Activated CD8-positive, alpha-beta T cell treated with anti-CD3 and anti-CD28 coated beads, Interleukin-2, amount 10 ng/mL, durations not matched to agents 7 days and 5 days (primary cell): ENCODE measurements around the gene RPLP2. TPM values are rescaled to one million over a fixed set of nuclear protein-coding genes. Genes with fewer than 3 reads are reported as not detected.
A peak's percentile ranks its signal among the peaks of the same experiment; 100 is the strongest.

ENCODE experiments used
- ATAC-seq: fragments of 150-1000 bp; cut with Tn5 transposase; one replicate; pipeline ENCODE4 v1.10.0; 2021; ENCODE audit warnings: moderate library complexity
- CTCF ChIA-PET: fragments of 350-600 bp; sonication (Branson Sonifier 250); formaldehyde crosslinking; loops from one replicate; lab custom pipeline; 2021; ENCODE audit warnings: antibody characterized with exemption; lab: Charles Lee
- POLR2A ChIA-PET: fragments of 350-600 bp; sonication (Branson Sonifier 250); formaldehyde crosslinking; loops from one replicate; lab custom pipeline; 2021; ENCODE audit warnings: antibody characterized with exemption; lab: Charles Lee
- DNase-seq: peaks from one replicate; pipeline ENCODE4 v3.0.0-alpha.2; 2020
- H3K27ac Mint-ChIP-seq: one replicate; pipeline ENCODE4 v1.8.0; 2021; ENCODE audit warnings: mild to moderate bottlenecking, mixed read lengths
- H3K27me3 Mint-ChIP-seq: one replicate; pipeline ENCODE4 v1.8.0; 2021; ENCODE audit warnings: low read depth, mixed read lengths
- H3K36me3 Mint-ChIP-seq: one replicate; pipeline ENCODE4 v1.8.0; 2021; ENCODE audit warnings: low read depth, mixed read lengths
- H3K4me1 Mint-ChIP-seq: one replicate; pipeline ENCODE4 v1.8.0; 2021; ENCODE audit warnings: low read depth, mixed read lengths
- H3K4me3 Mint-ChIP-seq: one replicate; pipeline ENCODE4 v1.8.0; 2021; ENCODE audit warnings: mild to moderate bottlenecking, mixed read lengths
- H3K9me3 Mint-ChIP-seq: one replicate; pipeline ENCODE4 v1.8.0; 2022; ENCODE audit warnings: mixed read lengths; ENCODE audit not compliant: insufficient read depth
- total RNA-seq, 2 experiments: library from RNA; stranded (reverse); gene quantifications; one replicate each; pipeline ENCODE4 v1.2.3, GENCODE V29; 2021

RPLP2 gene
- total RNA-seq, 2 experiments from 2014 or later, result 2,268 to 2,338 TPM

DNA sequence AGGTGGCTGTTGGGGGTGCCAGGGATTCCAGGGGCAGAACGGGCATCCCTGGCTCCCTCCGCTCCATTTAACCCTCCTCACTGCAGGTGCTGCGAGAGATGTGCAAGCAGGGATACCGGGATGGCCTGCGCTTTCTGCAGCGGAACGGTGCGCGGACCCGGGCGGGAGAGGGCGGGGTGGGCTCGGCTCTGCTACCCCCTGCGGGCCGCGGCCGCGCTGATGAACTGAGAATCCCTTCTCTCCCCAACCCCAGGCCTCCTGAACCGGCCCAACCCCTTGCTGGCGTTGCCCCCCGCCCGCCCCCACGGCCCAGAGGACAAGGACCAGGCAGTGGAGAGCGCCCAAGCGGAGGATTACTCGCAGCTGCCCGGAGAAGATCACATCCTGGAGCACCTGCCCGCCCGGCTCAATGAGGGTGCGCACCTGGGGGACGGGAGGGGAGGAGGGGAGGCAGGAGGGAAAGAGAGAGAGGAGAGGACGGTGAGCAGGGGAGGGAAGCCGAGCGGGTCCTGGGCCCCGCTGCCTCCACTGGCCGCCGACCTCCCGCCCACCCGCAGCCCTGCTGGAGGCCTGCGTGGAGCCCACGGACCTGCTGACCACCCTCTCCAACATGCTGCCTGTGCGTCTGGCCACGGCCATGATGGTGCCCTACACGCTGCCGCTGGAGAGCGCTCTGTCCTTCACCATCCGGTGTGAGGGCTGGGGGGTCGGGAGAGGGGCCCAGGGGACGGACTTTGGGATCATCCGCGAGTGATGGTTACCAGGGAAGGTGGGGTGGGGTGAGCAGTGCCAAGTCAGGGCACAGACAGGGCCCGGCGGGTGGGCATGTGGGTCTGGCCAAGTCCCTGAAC, 13.9 kb downstream of the RPLP2 start:
- Mint-ChIP-seq H3K4me3 (no peak overlapping the region), H3K27me3 (peaks cover 9% of the 10 kb centered on the region), H3K36me3 (peaks cover 17% of the 10 kb centered on the region), H3K4me1 (peaks cover 33% of the 10 kb centered on the region), H3K27ac (no peak overlapping the region), H3K9me3 (no peaks in the 10 kb centered on the region)
- DNase-seq (no peak), ATAC-seq (no peak)
- CTCF ChIA-PET, result no interaction called here
- POLR2A ChIA-PET, result no interaction called here

DNA sequence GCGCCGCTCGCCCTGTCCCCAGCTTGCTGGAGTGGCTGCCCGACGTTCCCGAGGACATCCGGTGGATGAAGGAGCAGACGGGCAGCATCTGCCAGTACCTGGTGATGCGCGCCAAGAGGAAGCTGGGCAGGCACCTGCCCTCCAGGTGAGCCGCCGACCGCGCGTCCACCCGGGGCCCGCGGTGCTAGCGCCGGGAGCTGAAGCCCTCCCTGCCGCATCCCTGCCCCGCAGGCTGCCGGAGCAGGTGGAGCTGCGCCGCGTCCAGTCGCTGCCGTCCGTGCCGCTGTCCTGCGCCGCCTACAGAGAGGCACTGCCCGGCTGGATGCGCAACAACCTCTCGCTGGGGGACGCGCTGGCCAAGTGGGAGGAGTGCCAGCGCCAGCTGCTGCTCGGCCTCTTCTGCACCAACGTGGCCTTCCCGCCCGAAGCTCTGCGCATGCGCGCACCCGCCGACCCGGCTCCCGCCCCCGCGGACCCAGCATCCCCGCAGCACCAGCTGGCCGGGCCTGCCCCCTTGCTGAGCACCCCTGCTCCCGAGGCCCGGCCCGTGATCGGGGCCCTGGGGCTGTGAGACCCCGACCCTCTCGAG, 14.6 kb downstream of the RPLP2 start:
- Mint-ChIP-seq H3K27me3 (peaks cover 15% of the 10 kb centered on the region), H3K4me3 (no peak overlapping the region), H3K36me3 (peaks cover 17% of the 10 kb centered on the region), H3K4me1 (peaks cover 40% of the 10 kb centered on the region), H3K9me3 (no peaks in the 10 kb centered on the region), H3K27ac (no peak overlapping the region)
- ATAC-seq (no peak), DNase-seq (no peak)
- CTCF ChIA-PET, result no interaction called here
- POLR2A ChIA-PET, result no interaction called here

DNA sequence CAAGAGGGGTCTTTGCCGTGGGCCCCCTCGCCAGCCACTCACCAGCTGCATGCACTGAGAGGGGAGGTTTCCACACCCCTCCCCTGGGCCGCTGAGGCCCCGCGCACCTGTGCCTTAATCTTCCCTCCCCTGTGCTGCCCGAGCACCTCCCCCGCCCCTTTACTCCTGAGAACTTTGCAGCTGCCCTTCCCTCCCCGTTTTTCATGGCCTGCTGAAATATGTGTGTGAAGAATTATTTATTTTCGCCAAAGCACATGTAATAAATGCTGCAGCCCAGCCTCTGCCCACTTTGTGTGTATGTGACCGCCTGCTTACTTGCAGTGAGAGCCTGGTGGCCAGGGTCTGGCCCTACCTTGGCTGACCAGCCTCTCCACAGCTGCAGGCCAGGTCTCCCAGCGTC, 15.2 kb downstream of the RPLP2 start:
- Mint-ChIP-seq H3K4me1 (peaks cover 46% of the 10 kb centered on the region), H3K27ac (no peak overlapping the region), H3K27me3 (peaks cover 21% of the 10 kb centered on the region), H3K36me3 (peaks cover 17% of the 10 kb centered on the region), H3K9me3 (no peaks in the 10 kb centered on the region), H3K4me3 (no peak overlapping the region)
- DNase-seq (no peak), ATAC-seq (no peak)
- ChIA-PET POLR2A (no interaction called here), CTCF (no interaction called here)

DNA sequence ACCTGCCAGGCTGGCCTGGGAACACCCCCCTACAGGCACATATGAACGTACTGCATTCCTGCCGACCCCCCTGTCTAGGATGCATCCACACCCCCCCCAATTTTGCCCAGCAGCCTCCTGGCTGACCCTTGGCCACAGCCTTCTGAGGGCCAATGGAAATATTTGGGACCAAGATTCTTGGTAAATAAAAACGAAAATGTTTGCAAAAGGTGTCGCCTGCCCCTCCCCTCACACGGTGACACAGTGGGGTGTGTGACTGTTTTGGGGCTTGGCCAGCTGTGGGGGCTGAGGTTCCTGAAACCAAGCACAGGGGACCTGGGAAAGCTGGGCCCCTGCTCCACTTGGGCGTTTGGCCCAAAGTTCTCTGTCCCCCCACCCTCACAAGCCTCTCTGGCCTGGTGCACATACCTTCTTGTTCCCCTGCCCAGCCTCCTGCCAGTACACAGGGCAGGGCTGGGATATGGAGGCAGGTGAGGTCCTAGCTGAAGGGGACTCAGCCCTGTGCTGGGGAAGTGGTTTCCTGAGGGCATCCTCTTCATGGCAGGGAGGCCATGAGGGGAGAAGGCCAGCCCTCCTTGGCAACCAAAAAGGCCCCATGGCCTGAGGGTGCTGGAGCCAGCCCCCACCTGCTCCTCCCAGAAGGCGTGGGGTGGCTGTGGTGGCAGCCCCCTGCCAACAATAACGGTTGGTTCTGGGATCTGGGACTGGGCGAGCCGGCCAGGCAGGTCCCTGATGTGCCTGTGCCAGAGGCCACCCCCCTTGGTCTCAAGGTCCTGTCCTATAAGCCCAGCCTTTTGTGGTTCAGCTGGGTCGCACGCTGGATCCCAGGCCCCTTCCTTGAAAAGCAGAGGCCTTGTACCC, 15.8 kb downstream of the RPLP2 start:
- peaks cover 21% of the 10 kb centered on the region for H3K27me3 Mint-ChIP-seq
- DNase-seq (no peak), ATAC-seq (no peak)
- no peak overlapping the region for H3K27ac Mint-ChIP-seq
- peaks cover 17% of the 10 kb centered on the region for H3K36me3 Mint-ChIP-seq
- H3K4me1 Mint-ChIP-seq, result peaks cover 49% of the 10 kb centered on the region
- no peaks in the 10 kb centered on the region for H3K9me3 Mint-ChIP-seq
- ChIA-PET POLR2A (interaction anchor here (0.8 to 0.9 kb wide), 2 partner anchors 17 to 21 kb away, joined by 3 to 5 read pairs; partner anchors contain the start of genes PIDD1 and TSPAN4), CTCF (no interaction called here)
- no peak overlapping the region for H3K4me3 Mint-ChIP-seq

DNA sequence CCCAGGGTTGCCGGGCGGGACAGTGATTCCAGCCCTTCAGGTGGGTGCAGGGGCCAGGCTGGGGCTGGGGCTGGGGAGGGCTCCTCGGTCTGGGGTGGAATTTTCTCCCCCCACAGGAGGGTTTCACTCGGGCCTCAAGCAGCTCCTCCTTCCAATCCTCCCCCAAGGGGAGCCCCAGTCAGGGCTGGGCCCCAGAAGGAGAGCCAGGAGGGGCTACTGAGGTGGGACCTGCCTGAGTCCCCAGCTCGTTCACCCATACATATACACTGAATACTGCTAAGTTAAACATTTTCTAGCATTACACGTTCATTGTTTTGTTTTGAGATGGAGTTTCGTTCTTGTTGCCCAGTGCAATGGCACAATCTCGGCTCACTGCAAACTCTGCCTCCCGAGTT, 16.5 kb downstream of the RPLP2 start:
- Mint-ChIP-seq H3K4me3 (peak overlapping the region; percentile 81), H3K27me3 (peaks cover 23% of the 10 kb centered on the region), H3K9me3 (no peaks in the 10 kb centered on the region), H3K36me3 (peaks cover 17% of the 10 kb centered on the region), H3K4me1 (peaks cover 47% of the 10 kb centered on the region), H3K27ac (peak overlapping the region; percentile 84)
- ATAC-seq, result no peak
- ChIA-PET POLR2A (interaction anchor here (0.9 kb wide), 1 partner anchor 22 kb away, joined by 5 read pairs; the partner anchor contains the start of gene PIDD1), CTCF (no interaction called here)
- no peak for DNase-seq

DNA sequence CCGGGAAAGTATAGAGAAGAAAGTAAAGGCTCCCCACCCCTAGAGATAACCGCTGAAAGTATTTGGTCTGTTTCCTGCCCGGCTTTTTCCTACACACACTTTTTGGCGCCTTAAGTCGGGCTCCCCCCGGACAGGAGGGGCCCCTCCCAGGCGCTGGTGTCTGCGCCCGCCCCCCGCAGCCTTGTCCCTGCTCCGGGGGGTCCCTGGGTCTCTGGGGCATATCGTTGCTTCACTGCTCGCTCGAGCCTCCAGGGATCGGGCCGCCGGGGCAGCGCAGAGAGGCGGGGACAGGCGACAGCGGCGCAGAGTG, 17.0 kb downstream of the RPLP2 start:
- ChIA-PET CTCF (interaction anchor here (1.6 kb wide), 1 partner anchor 22 kb away, joined by 3 read pairs; no protein-coding TSS in a partner anchor), POLR2A (interaction anchor here (0.9 kb wide), 1 partner anchor 22 kb away, joined by 5 read pairs; the partner anchor contains the start of gene PIDD1)
- ATAC-seq, result peak; percentile 9
- Mint-ChIP-seq H3K36me3 (peaks cover 17% of the 10 kb centered on the region), H3K4me1 (peaks cover 49% of the 10 kb centered on the region), H3K27ac (peak overlapping the region; percentile 84), H3K4me3 (peak overlapping the region; percentile 81), H3K9me3 (no peaks in the 10 kb centered on the region), H3K27me3 (peaks cover 29% of the 10 kb centered on the region)
- peak; percentile 54 for DNase-seq

DNA sequence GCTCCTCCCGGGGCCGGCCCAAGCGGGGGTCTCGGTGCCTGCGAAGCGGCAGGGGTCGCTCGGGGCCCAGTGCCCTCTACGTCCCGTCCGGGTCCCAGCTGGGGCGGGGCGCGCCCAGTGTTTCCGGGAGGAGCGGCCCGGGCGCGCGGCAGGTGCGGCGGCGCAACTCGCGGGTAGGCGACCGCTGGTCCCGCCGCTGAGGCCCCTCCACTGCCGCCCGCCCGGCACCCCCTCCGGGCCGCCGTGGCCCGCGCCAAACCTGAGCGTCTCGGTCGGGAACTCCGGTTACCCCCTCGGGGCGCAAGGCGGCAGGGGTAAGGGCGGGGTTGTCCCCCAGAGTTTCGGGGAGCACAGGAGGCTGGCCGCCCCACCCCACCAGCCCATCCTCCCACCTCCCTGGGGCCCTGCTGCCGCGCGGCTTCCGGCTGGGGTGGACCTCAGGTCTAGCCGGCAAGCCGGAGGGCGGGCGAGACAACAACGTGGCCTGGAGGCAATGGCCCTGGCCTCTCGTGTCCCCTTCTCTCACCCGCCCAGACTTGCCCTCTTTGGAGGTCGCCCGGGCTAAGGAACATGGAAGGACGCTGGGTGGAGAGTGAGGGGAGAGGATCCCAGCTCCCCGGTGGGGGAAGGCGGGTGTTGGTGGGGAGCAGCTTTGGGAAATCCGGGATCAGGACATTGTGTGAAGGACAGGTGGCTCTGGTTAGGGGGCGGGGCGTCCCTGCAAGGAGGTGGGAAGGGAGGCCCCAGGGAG, 17.6 kb downstream of the RPLP2 start:
- CTCF ChIA-PET, result interaction anchor here (1.6 to 1.8 kb wide), 2 partner anchors 16 to 21 kb away, joined by 3 to 5 read pairs; partner anchors contain the start of gene TSPAN4
- DNase-seq (peak; percentile 60), ATAC-seq (peak; percentile 37)
- peak overlapping the region; percentile 81 for H3K4me3 Mint-ChIP-seq
- no peaks in the 10 kb centered on the region for H3K9me3 Mint-ChIP-seq
- peaks cover 34% of the 10 kb centered on the region for H3K27me3 Mint-ChIP-seq
- H3K27ac Mint-ChIP-seq, result peak overlapping the region; percentile 84
- peaks cover 17% of the 10 kb centered on the region for H3K36me3 Mint-ChIP-seq
- H3K4me1 Mint-ChIP-seq, result peaks cover 47% of the 10 kb centered on the region
- POLR2A ChIA-PET, result interaction anchor here (0.7 to 6.0 kb wide), 3 partner anchors 8 to 16 kb away, joined by 3 to 31 read pairs (median 4); partner anchors contain the start of genes PNPLA2 and TSPAN4

DNA sequence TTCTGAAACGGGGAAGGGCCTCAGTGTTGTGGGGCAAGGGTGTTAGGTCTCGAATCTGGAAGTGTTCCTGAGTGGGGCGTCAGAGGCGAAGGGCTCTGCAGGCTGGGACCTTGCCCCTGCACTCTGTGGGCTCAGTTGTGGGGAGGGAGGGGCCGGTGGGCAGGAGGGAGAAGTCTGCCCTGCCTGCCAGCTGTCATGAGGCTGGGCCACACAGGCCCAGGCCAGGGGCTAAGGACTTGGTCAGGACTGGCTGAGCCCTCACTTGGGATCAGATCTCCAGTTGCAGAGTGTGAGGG, 18.1 kb downstream of the RPLP2 start, which contains the start of gene CRACR2B:
CRACR2B (plus strand) TSS at position 23 of the 296 bp plus-strand sequence. CDS start 689 bp downstream, outside the sequence.
- POLR2A ChIA-PET, result interaction anchor here (0.6 to 6.0 kb wide), 3 partner anchors 9 to 51 kb away, joined by 3 to 31 read pairs (median 4); partner anchors contain the start of genes GATD1, PNPLA2 and TSPAN4
- peaks cover 47% of the 10 kb centered on the region for H3K4me1 Mint-ChIP-seq
- no peaks in the 10 kb centered on the region for H3K9me3 Mint-ChIP-seq
- peaks cover 36% of the 10 kb centered on the region for H3K27me3 Mint-ChIP-seq
- peaks cover 17% of the 10 kb centered on the region for H3K36me3 Mint-ChIP-seq
- ATAC-seq (no peak), DNase-seq (no peak)
- H3K27ac Mint-ChIP-seq, result peak within 1 kb of the TSS; percentile 84
- CTCF ChIA-PET, result interaction anchor here (1.6 to 1.8 kb wide), 2 partner anchors 16 to 21 kb away, joined by 3 to 5 read pairs; partner anchors contain the start of gene TSPAN4
- peak within 1 kb of the TSS; percentile 81 for H3K4me3 Mint-ChIP-seq

DNA sequence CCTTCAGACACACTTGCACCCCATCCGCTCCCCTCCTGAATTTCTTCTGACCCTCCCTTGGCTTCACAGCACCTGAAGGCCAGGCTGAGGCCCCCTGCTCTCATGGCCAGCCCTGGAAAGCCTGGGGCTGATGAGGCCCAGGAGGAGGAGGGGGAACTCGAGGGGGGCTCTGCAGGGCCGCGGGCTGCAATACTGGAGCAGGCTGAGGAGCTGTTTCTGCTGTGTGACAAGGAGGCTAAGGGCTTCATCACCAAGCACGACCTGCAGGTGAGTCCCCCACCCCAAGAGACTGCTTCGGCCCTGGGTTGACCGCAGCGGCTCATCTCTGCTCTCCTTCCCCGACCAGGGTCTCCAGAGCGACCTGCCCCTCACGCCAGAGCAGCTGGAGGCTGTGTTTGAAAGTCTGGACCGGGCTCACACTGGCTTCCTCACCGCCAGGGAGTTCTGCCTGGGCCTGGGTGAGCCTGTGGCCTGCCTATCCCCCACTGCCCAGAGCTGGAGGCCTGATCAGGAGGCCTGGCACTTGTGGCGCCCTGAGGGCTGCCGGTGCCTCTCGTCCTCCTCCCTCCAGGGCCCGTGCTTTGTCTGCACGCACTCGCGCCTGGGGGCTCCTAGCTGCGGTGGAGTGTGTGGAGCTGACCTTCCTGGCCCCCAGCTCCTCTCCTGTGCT, 18.9 kb downstream of the RPLP2 start:
- H3K36me3 Mint-ChIP-seq, result peaks cover 14% of the 10 kb centered on the region
- peaks cover 36% of the 10 kb centered on the region for H3K27me3 Mint-ChIP-seq
- DNase-seq, result no peak
- no peak overlapping the region for H3K27ac Mint-ChIP-seq
- H3K9me3 Mint-ChIP-seq, result no peaks in the 10 kb centered on the region
- no peak for ATAC-seq
- H3K4me3 Mint-ChIP-seq, result peak overlapping the region; percentile 78
- CTCF ChIA-PET, result interaction anchor here (1.8 kb wide), 1 partner anchor 15 kb away, joined by 5 read pairs; the partner anchor contains the start of gene TSPAN4
- peaks cover 49% of the 10 kb centered on the region for H3K4me1 Mint-ChIP-seq
- POLR2A ChIA-PET, result interaction anchor here (0.6 to 6.0 kb wide), 5 partner anchors 9 to 51 kb away, joined by 3 to 31 read pairs (median 4); partner anchors contain the start of genes GATD1, PNPLA2, POLR2L and TSPAN4

DNA sequence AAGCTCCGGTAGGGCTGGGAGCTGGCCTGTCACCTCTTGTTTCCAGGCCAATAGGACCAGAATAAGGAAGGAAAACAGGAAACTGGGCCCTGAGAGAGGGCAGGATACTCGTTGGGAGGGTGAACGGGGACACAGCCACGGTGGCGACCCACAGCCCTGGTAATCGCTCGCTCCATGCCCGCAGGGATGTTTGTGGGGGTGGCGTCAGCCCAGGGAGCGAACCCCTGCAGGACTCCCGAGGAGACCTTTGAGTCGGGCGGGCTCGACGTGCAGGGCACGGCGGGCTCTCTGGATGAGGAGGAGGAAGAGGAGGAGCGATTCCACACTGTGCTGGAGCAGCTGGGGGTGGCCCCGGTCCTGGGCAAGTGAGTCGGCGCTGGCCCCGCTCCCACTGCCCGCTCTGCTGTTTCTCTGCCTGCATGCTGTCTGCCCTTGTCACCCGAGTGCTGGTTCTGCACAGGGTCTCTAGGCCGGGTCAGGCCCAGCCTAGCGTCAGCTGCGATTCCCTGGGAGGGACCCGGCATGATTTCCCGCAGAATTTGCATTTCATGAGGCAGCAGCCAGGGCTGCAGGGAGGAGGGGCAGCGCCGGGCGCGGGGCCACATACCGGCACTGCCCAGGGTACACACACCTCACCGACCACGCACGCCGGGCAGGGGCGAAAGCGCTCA, 19.5 kb downstream of the RPLP2 start:
- CTCF ChIA-PET, result interaction anchor here (1.8 kb wide), 1 partner anchor 14 kb away, joined by 5 read pairs; the partner anchor contains the start of gene TSPAN4
- H3K27me3 Mint-ChIP-seq, result peaks cover 36% of the 10 kb centered on the region
- no peak overlapping the region for H3K27ac Mint-ChIP-seq
- POLR2A ChIA-PET, result interaction anchor here (0.7 to 6.0 kb wide), 6 partner anchors 10 to 33 kb away, joined by 3 to 31 read pairs (median 4); partner anchors contain the start of genes PNPLA2, POLR2L, RPLP2 and TSPAN4
- no peaks in the 10 kb centered on the region for H3K9me3 Mint-ChIP-seq
- DNase-seq (no peak), ATAC-seq (no peak)
- H3K36me3 Mint-ChIP-seq, result peaks cover 12% of the 10 kb centered on the region
- peak overlapping the region; percentile 56 for H3K4me3 Mint-ChIP-seq
- H3K4me1 Mint-ChIP-seq, result peaks cover 55% of the 10 kb centered on the region
